ENCODE measurements around the gene POR. TPM values are rescaled to one million over a fixed set of nuclear protein-coding genes. Genes with fewer than 3 reads are reported as not detected.
"Not testable (repeated sequence)": the region's sequence is repeated elsewhere in the genome, so short reads cannot be mapped to it uniquely, and the experiment has no call there.

The POR gene
- polyA plus RNA-seq, 4 donors, result 50.8 to 70.5 (median 62.1) TPM

DNA sequence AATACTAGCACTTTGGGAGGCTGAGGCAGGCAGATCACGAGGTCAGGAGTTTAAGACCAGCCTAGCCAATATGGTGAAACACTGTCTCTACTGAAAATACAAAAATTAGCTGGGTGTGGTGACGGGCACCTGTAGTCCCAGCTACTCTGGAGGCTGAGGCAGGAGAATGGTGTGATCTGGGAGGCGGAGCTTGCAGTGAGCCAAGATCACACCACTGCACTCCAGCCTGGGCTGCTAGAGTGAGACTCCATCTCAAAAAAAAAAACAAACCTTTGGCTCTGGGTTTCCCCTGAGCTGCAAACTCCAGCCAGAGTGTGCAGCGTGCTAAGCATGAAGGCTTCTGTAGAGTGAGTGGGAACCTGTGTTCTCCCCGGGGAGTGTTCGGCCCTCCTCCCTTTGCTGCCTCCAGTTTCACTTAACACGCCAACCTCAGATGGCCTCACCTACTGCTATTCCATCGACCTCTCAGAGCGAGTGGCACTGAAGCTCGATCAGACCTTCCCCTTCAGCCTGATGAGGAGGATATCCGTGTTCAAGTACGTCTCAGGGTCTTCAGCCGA, 31.6 kb upstream of the POR start:
- DNase-seq (ENCODE audit: low read depth in 4 of 4, low spot score in 3 of 4), result not testable (repeated sequence)

DNA sequence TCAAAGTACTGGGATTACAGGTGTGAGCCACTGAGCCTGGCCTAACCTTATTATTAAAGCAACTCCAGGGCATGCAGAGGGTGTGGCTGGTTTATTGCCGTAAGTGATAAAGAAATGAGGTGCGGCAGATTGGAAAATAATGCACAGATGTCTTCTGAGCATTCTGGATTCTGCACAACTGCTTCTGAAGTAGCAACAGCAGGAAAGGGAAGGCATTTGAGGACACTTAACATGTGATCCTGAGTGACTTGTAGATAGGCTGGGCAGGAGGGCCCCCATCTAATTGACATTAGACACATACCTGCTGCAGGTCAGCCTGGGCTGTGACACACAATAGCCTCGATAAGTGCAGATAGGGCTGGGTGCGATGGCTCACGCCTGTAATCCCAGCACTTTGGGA, 30.5 kb upstream of the POR start:
- DNase-seq (ENCODE audit: low read depth in 4 of 4, low spot score in 3 of 4), result no peak

DNA sequence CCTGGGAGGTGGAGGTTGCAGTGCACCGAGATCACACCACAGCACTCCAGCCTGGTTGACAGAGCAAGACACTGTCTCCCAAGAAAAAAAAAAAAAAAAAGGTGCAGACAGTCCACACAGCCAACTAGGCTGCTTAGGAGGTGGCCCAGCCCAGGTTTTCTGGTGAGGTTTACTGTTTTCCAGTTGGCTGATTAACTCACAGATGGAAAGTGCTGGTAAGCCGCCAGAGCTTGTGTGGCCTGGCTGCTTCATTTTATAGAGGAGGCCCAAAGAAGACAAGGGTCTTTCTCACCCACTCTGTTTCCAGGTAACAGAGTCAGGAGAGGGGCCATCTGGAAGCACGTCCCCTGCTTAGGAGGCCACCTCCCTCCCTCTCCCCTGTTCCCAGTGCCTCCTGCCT, 29.9 kb upstream of the POR start:
- no peak for DNase-seq (ENCODE audit: low read depth in 4 of 4, low spot score in 3 of 4)

DNA sequence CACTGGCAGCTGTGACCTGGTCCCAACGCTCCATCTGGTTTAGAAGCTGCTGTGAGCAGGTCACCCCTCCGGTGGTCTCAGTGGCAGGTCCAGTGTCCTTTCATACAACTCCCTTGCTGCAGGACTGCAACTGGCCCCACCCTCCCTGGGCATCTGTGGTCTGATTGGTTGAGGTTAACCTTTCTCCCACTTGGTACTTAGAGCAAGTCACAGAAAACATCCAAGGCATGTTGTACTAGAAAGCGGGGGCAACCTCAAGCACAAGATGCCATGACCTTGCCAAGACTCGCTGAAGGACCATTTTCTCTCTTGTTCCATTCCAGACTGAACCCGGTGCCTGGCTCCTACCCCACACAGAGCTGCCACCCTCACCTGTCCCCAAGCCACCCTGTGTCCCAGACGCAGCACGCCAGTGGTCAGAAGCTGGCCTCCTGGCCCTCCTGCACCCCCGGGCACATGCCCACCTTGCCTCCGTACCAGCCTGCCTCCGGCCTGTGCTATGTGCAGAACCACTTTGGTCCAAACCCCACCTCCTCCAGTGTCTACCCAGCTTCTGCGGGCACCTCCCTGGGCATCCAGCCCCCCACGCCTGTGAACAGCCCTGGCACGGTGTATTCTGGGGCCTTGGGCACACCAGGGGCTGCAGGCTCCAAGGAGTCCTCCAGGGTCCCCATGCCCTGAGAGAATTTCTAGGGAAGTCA, 27.1 kb upstream of the POR start:
- no peak for DNase-seq (ENCODE audit: low read depth in 4 of 4, low spot score in 3 of 4)

DNA sequence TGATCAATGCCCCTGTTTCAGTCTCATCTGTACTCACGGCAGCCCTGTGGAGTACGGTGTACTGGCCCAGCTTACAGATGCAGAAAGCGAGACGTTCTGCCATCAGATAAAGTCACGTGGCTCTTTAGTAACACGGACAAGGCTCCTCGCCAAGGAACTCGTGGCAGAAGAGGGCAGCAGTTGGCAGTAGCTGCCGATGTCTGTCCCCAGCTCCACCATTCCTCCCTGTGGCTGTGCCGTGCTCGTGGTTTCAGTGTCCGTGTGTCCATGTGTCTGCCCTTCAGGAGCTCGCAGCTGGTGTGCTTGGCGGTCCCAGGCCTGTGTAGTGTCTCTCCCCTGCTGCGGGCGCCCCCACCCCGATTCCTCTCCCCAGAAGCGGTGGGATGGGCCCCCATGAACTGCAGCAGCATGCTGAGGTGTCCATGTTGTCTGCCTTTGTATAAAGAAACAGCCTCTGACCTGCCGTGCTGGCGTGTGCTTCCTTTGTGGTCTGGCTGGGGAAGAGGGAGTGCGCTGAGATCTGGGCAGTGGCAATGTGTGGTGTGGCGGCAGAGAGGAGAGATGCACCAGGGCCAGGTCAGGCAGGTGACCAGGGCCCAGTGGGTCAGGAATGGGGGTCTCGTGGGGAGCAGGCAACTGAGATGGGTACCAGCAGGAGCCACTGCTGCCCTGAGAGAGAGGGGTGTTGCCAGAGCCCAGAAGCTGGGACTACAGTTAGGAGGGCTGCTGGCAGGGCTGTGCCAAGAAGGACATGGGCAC, 26.3 kb upstream of the POR start:
- DNase-seq (ENCODE audit: low read depth in 4 of 4, low spot score in 3 of 4), result no peak

DNA sequence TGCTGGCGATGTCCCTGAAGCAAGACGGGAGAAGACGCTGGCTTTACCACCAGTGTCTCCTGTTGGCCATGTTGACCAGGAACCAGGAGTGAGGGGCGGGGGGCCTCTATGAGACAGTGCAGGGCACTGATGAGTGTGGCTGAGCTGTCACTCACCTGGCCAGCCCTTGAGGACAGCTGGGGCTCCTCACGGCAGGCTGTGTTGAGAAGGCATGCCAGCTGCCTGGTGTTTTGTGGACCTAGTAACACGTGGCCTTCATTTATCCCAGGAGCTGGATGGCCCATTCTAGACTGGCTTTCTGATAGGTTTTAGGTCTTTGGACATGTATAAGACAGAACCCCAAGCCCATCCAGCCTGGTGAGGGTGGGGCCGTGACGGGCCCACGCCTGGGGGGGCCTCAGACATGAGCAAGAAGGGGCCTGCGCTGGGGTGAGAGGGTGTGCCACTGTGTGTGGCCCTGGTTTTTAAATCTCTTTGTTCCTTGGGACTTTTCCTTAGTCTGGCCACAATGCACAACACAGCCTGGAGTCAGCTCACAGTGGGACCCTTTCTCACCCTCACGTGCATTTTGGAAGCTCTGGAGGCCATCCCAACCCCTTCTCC, 25.6 kb upstream of the POR start:
- no peak for DNase-seq (ENCODE audit: low read depth in 4 of 4, low spot score in 3 of 4)

DNA sequence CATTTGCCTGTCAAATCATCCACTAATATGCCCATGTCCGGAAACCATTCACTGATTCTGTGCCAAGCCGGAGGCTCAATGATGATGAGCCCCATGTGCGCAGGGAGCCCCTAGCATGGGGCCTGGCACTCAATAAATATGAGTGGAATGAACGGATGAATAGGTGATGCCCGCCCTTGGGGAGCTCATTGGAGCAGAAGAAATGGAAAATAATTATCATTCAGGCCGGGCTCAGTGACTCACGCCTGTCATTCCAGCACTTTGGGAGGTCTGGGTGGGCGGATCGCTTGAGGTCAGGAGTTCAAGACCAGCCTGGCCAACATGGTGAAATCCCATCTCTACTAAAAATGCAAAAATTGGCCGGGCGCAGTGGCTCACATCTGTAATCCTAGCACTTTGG, 25.1 kb upstream of the POR start:
- no peak for DNase-seq (ENCODE audit: low read depth in 4 of 4, low spot score in 3 of 4)

DNA sequence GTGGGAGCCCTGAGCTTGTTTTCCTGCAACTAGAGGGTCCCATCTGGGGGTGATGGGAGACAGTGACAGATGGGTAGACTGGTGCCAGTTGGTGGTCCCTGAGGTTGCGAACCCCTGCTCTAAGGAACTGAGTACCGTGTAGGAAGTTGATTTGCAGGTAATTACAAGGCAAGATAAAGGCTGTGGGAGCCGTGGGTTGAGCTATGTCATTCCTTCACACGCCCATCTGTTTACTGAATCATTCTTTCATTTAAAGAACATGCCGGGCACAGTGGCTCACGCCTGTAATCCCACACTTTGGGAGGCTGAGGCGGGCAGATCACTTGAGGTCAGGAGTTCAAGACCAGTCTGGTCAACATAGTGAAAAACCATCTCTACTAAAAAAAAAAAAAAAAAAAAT, 23.7 kb upstream of the POR start:
- not testable (repeated sequence) for DNase-seq (ENCODE audit: low read depth in 4 of 4, low spot score in 3 of 4)

DNA sequence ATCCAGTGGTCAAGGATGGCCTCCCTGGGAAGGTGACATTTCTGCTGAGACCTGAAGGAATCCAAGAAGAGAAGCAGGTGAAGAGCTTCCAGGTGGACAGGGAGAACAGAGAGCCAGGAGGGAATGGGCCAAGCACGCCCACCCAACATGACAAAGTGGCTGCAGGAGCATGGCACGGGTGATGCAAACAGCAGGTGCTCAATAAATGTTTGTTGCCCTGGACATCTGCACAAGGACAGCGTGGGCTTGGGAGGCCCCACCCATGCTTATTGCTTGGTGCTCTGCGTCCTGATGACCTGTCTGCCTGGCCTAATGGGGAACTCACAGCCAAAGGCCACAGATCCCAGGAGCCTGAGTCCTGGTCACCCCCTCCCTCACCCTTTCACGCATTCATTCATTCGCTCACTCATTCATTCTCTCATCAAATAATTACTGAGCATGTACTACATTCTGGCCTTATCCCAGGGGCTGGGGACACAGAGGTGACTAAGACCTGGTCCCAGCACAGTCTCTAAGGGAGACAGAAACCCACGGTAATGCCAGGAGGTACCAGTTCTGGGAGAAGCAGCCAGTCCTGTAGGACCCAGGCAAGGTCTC, 23.0 kb upstream of the POR start:
- DNase-seq (ENCODE audit: low read depth in 4 of 4, low spot score in 3 of 4), result no peak

DNA sequence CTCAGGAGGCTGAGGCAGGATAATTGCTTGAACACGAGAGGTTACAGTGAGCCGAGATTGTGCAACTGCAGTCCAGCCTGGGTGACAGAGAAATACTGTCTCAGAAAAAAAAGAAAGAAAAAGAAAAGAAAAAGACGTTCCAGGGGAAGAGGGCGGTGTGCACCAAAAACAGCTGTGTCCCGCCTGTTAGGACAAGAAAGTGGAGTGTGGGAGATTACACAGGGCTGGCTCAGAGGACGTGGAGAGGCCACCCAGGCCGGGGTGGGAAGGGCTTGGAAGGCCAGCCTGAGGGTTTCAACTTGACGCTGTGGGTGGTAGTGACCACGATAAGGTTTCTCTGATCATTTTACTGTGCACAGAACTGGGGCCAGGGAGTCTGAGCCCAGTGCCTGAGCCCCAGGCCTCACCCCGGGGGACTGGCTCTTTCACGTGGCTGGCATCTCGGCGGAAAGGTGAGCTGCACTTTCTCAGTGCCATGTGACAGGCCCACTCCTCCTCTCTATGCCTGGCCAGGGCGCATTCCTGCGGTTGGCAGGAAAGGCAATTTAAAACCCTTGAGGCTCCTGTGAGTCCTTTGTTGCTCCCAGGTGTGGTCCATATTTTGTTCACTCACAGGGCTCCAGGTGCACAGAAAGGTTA, 22.2 kb upstream of the POR start:
- DNase-seq (ENCODE audit: low read depth in 4 of 4, low spot score in 3 of 4), result no peak

DNA sequence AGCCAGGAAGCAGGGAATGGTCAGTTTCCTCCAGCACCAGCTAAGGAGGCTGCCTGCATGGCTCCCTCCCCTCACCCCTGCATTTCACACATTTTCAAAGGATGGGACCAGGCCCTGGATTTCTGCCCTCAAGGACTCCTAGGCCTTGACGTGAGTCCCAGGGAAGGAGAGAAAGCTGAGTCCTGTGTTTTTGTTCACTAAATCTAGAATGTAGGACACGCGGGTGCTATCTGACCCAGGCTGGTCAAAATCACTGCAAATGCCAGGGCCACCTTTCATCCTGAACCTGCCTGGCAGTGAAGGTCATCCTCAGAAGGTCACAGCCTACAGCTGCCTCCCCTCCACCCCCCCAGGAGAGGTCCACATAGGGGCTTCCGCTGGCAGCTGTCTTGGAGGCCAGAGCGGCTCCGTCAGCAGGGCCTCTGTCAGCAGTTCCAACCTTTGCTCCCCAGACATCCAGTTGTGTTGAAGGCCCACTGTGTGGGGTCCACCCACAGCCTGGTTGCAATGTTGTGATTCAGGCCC, 18.1 kb upstream of the POR start:
- DNase-seq (ENCODE audit: low read depth in 4 of 4, low spot score in 3 of 4), result no peak

DNA sequence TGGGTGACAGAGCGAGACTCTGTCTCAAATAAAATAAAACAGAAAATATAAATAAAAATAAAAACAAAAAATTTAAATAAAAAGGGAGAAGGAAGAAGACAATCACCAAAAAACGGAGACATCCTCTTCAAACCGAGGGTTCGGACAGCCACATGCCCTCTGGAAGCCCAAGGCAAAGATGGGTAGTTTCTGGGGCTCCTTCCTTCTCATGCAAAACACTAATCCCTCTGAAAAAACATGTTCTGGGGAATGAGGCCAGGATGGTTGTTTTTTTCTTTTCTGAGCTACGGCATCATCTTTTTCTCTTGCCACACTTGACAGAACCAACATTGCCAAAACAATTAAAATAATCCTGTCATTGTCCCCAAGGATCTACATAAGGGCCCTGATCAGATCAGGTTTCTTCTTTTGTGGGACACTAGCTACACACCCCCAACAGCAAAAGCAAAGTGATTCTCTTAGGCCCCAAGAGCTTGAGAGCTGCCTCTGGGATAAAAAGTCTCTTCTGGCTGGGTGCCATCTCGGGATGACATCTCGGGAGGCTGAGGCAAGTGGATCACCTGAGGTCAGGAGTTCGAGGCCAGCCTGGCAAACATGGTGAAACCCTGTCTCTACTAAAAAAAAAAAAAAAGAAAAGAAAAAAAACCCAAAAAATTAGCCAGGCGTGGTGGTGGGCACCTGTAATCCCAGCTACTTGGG, 14.2 kb upstream of the POR start:
- no peak for DNase-seq (ENCODE audit: low read depth in 4 of 4, low spot score in 3 of 4)

DNA sequence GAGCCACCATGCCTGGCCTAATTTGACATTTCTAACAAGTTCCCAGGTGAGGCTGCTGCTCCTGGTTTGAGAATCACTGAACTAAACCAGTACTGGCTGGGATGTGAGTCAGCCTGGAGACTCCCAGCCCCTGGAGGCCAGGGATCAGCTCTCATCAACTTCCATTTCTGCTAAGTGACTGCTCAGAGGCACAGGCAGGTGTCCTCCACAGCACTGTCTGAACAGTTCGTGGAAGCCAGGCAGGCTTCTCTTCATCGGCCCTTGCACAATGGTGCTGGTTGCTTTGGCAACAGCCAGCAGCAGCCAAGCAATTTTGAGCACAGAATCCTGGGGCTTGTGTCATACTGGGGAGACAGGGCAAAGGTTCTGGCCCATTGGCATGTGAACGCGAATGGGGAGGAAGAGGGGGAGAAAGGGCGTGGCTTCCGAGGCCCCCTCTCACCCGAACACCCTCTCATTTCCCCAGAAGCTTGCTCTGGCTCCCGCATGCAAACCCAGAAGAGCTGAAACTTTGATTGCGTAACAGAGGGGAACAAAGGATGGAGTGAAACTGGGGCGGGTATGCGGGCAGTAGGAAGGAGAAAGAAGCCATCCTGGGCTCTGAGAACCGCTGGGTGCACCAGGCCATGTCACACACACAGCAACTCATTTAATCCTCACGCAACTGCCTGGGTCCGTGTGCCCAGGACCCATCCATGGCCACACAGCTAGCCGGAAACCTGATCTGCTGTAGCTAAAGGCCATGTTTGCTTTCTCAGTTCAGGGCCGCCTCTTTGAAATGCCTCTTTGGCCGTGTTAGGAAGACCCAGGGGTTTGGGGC, 9.0 kb upstream of the POR start:
- DNase-seq (ENCODE audit: low read depth in 4 of 4, low spot score in 3 of 4), result no peak

DNA sequence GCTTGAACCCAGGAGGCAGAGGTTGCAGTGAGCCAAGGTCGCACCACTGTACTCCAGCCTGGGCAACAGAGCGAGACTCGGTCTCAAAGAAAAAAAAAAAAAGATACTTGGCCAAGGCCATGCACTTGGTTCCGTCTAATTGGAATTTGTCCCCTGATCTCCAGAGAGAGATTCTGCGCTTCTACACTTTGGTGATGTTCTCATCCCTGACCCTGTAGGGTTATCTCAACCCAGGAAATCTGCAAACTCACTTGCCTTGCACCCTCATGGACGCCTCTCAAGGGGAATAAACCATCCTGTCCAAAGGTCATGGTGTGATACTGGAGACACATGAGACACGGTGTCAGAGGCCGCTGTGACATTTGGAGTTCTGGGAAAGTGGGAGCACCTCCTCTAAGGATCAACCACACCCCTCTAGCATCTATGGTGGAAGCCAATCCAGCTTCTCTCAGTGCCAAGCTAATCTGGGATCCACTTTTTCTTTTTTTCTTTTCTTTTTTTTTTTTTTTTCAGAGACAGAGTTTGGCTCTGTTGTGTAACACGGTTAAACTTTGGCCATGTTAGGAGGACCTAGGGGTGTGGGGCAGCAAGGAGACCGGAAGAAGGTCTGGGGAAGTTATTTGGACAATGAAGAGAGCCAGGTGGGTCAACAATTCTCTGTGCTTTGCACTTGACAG, 7.8 kb upstream of the POR start:
- DNase-seq (ENCODE audit: low read depth in 4 of 4, low spot score in 3 of 4), result no peak

DNA sequence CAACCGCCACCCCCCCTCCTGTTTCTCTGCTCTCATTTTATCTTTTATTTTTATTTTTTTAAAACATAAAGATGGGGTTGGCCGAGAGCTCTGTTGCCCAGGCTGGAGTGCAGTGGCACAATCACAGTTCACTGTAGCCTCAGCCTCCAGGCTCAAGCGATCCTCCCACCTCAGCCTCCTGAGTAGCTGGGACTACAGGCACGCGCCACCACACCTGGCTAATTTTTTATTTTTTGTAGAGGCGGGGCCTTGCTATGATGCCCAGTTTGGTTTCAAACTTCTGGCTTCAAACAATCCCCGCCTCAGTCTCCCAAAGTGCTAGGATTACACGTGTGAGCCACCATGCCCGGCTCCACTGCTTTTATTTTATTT, 7.3 kb upstream of the POR start:
- DNase-seq (ENCODE audit: low read depth in 4 of 4, low spot score in 3 of 4), result not testable (repeated sequence)

DNA sequence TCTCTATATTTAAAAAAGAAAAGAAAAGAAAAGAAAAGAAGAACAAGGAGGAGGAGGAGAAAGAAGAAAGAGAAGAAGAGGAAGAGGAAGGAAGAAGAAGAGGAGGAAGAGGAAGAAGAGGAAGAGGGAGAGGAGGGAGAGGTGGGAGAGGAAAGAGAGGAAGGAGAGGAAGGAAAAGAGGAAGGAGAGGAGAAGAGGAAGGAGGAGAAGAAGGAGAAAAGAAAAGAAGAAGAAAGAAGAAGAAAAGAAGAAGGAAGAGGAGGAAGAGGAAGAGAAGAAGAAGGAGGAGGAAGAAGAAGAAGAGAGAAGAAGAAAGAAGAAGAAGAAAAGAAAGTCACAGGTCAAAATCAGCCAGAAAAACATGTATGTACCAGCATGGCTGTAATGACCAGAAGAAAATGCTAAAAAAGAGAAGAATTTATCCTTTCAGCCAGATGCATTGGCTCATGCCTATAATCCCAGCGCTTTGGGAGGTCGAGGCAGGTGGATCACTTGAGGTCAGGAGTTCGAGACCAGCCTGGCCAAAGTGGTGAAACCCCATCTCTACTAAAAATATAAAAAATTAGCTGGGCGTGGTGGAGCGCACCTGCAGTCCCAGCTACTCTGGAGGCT, 5.3 kb upstream of the POR start:
- no peak for DNase-seq (ENCODE audit: low read depth in 4 of 4, low spot score in 3 of 4)

DNA sequence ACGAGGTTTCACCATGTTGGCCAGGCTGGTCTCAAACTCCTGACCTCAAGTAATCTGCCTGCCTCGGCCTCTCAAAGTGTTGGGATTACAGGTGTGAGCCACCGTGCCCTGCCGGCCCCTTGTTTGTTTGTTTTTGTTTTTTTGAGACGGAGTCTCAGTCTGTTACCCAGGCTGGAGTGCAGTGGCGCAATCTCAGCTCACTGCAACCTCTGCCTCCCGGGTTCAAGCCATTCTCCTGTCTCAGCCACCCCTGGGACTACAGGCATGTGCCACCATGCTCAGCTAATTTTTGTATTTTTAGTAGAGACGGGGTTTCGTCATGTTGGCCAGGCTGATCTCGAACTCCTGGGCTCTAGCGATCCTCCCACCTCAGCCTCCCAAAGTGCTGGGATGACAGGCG, 3.8 kb upstream of the POR start:
- DNase-seq (ENCODE audit: low read depth in 4 of 4, low spot score in 3 of 4), result not testable (repeated sequence)

DNA sequence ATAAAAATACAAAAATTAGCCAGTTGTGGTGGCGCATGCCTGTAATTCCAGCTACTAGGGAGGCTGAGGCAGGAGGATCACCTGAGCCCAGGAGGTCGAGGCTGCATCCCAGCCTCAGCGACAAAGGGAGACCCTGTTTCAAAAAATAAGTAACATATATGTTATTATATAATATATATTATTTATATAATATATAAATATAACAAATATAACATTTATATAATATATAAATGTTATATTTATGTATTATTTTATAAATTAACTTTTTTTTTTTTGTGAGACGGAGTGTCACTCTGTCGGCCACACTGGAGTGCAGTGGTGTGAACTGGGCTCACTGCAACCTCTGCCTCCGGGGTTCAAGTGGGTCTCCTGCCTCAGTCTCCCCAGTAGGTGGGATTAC, 1.5 kb upstream of the POR start:
- DNase-seq (ENCODE audit: low read depth in 4 of 4, low spot score in 3 of 4), result no peak

Data from left renal pelvis (tissue), 4 donors.